ENCODE results near the gene MYEF2. TPM values are rescaled to one million over a fixed set of nuclear protein-coding genes. Genes with fewer than 3 reads are reported as not detected.

Gene MYEF2
- total RNA-seq, 1 experiment from 2014 or later = 111 TPM

DNA sequence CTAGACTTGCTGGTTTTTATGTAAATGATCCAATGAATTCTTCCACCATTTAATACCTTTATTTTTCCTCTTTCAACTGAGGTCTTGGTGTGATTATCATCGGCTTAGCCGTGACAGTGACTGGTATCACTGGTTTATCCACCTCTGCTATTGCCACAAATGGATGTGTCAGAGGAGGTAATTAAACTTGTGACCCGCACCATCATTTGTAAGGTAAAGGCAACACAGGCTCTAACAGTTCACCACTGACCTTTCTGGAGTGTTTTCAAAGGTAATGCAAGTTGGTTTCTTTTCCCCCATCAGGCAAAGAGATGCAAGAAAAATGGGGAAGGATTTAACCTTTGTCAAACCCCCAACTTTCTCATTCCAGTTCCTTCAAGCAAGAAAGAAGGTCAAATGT lies 47.7 kb upstream of the MYEF2 start:
- POLR2A ChIA-PET = no interaction called here
- Mint-ChIP-seq H3K36me3 (no peaks in the 10 kb centered on the region), H3K27me3 (ENCODE audit: low read depth) (no peaks in the 10 kb centered on the region), H3K4me1 (no peaks in the 10 kb centered on the region), H3K27ac (no peak overlapping the region), H3K9me3 (no peaks in the 10 kb centered on the region), H3K4me3 (no peak overlapping the region)
- DNase-seq (ENCODE audit: low spot score) (no peak), ATAC-seq (no peak)
- CTCF ChIA-PET = no interaction called here
- TF ChIP-seq, protein P1, sequence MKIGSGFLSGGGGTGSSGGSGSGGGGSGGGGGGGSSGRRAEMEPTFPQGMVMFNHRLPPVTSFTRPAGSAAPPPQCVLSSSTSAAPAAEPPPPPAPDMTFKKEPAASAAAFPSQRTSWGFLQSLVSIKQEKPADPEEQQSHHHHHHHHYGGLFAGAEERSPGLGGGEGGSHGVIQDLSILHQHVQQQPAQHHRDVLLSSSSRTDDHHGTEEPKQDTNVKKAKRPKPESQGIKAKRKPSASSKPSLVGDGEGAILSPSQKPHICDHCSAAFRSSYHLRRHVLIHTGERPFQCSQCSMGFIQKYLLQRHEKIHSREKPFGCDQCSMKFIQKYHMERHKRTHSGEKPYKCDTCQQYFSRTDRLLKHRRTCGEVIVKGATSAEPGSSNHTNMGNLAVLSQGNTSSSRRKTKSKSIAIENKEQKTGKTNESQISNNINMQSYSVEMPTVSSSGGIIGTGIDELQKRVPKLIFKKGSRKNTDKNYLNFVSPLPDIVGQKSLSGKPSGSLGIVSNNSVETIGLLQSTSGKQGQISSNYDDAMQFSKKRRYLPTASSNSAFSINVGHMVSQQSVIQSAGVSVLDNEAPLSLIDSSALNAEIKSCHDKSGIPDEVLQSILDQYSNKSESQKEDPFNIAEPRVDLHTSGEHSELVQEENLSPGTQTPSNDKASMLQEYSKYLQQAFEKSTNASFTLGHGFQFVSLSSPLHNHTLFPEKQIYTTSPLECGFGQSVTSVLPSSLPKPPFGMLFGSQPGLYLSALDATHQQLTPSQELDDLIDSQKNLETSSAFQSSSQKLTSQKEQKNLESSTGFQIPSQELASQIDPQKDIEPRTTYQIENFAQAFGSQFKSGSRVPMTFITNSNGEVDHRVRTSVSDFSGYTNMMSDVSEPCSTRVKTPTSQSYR (CRISPR knock-in tag; IDR thresholded peaks at IDR 0.05) = no peak
- no peak for TF ChIP-seq NFATC4 (CRISPR knock-in tag; IDR thresholded peaks at IDR 0.05)
- no peak for TF ChIP-seq OVOL2 (CRISPR knock-in tag; IDR thresholded peaks at IDR 0.05; ENCODE audit: borderline replicate concordance)
- no peak for TF ChIP-seq NR1H2 (CRISPR knock-in tag; IDR thresholded peaks at IDR 0.05)
- no peak for TF ChIP-seq ETV6 (CRISPR knock-in tag; IDR thresholded peaks at IDR 0.05)
- TF ChIP-seq, protein P2, sequence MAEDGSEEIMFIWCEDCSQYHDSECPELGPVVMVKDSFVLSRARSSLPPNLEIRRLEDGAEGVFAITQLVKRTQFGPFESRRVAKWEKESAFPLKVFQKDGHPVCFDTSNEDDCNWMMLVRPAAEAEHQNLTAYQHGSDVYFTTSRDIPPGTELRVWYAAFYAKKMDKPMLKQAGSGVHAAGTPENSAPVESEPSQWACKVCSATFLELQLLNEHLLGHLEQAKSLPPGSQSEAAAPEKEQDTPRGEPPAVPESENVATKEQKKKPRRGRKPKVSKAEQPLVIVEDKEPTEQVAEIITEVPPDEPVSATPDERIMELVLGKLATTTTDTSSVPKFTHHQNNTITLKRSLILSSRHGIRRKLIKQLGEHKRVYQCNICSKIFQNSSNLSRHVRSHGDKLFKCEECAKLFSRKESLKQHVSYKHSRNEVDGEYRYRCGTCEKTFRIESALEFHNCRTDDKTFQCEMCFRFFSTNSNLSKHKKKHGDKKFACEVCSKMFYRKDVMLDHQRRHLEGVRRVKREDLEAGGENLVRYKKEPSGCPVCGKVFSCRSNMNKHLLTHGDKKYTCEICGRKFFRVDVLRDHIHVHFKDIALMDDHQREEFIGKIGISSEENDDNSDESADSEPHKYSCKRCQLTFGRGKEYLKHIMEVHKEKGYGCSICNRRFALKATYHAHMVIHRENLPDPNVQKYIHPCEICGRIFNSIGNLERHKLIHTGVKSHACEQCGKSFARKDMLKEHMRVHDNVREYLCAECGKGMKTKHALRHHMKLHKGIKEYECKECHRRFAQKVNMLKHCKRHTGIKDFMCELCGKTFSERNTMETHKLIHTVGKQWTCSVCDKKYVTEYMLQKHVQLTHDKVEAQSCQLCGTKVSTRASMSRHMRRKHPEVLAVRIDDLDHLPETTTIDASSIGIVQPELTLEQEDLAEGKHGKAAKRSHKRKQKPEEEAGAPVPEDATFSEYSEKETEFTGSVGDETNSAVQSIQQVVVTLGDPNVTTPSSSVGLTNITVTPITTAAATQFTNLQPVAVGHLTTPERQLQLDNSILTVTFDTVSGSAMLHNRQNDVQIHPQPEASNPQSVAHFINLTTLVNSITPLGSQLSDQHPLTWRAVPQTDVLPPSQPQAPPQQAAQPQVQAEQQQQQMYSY (CRISPR knock-in tag; IDR thresholded peaks at IDR 0.05) = no peak
- TF ChIP-seq GABPB1 (CRISPR knock-in tag; IDR thresholded peaks at IDR 0.05) = no peak
- TF ChIP-seq TP53 (CRISPR knock-in tag; IDR thresholded peaks at IDR 0.05) = no peak
- no peak for TF ChIP-seq ZNF396 (CRISPR knock-in tag; IDR thresholded peaks at IDR 0.05; ENCODE audit: borderline replicate concordance)
- TF ChIP-seq, protein P3, sequence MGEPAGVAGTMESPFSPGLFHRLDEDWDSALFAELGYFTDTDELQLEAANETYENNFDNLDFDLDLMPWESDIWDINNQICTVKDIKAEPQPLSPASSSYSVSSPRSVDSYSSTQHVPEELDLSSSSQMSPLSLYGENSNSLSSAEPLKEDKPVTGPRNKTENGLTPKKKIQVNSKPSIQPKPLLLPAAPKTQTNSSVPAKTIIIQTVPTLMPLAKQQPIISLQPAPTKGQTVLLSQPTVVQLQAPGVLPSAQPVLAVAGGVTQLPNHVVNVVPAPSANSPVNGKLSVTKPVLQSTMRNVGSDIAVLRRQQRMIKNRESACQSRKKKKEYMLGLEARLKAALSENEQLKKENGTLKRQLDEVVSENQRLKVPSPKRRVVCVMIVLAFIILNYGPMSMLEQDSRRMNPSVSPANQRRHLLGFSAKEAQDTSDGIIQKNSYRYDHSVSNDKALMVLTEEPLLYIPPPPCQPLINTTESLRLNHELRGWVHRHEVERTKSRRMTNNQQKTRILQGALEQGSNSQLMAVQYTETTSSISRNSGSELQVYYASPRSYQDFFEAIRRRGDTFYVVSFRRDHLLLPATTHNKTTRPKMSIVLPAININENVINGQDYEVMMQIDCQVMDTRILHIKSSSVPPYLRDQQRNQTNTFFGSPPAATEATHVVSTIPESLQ (CRISPR knock-in tag; IDR thresholded peaks at IDR 0.05) = no peak
- TF ChIP-seq, protein P4, sequence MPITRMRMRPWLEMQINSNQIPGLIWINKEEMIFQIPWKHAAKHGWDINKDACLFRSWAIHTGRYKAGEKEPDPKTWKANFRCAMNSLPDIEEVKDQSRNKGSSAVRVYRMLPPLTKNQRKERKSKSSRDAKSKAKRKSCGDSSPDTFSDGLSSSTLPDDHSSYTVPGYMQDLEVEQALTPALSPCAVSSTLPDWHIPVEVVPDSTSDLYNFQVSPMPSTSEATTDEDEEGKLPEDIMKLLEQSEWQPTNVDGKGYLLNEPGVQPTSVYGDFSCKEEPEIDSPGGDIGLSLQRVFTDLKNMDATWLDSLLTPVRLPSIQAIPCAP (CRISPR knock-in tag; IDR thresholded peaks at IDR 0.05) = no peak
- TF ChIP-seq NFYB (CRISPR knock-in tag; conservative IDR thresholded peaks at IDR 0.05; ENCODE audit: low read depth) = no peak
- no peak for TF ChIP-seq ZBTB21 (CRISPR knock-in tag; IDR thresholded peaks at IDR 0.05; ENCODE audit: borderline replicate concordance)
- no peak for TF ChIP-seq EMX1 (CRISPR knock-in tag; IDR thresholded peaks at IDR 0.05)
- TF ChIP-seq TCF7 (CRISPR knock-in tag; IDR thresholded peaks at IDR 0.05; ENCODE audit: low read depth) = no peak
- no peak for TF ChIP-seq MYBL2 (CRISPR knock-in tag; IDR thresholded peaks at IDR 0.05)
- no peak for TF ChIP-seq ZNF121 (CRISPR knock-in tag; IDR thresholded peaks at IDR 0.05)
- TF ChIP-seq ZNF317 (CRISPR knock-in tag; IDR thresholded peaks at IDR 0.05; ENCODE audit: borderline replicate concordance, low read depth) = no peak
- no peak for TF ChIP-seq CBFB (CRISPR knock-in tag; IDR thresholded peaks at IDR 0.05; ENCODE audit: low read depth)

DNA sequence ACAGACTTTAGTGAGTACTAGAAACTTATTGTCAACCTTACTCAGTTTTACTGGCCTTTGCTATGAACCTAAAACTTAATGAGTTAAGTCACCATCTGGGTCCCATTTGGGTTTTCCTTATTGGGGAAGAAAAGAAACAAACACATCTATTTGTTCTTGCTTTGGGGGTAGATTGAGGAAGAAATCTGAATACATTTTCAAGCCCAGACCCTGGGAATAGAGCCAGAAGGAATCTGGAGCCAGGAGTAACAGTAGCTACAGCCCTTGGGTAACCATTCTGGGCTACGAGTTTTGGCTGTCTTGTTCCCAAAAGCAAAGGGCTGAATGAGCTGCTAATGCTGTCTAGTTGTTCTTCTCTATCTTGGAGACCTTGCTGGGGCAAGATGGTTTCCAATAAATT lies 44.5 kb upstream of the MYEF2 start:
- Mint-ChIP-seq H3K9me3 (no peaks in the 10 kb centered on the region), H3K4me1 (no peaks in the 10 kb centered on the region), H3K4me3 (no peak overlapping the region), H3K36me3 (no peaks in the 10 kb centered on the region), H3K27me3 (ENCODE audit: low read depth) (no peaks in the 10 kb centered on the region), H3K27ac (no peak overlapping the region)
- POLR2A ChIA-PET = no interaction called here
- CTCF ChIA-PET = no interaction called here
- DNase-seq (ENCODE audit: low spot score) = no peak
- no peak for TF ChIP-seq MXD4 (CRISPR knock-in tag; IDR thresholded peaks at IDR 0.05; ENCODE audit: borderline replicate concordance)
- no peak for ATAC-seq

Measured in WTC11 (cell line).